GM23248 (cell line): ENCODE measurements around the gene PHKA2. TPM values are rescaled to one million over a fixed set of nuclear protein-coding genes. Genes with fewer than 3 reads are reported as not detected.

ENCODE experiments used
- DNase-seq: peaks from one replicate; pipeline ENCODE4 v3.0.0-alpha.2; 2015
- H2AFZ ChIP-seq: fragments of 200-600 bp; sonication (generic); 2 replicates; pipeline ENCODE4 v1.6.1; 2016; ENCODE audit warnings: antibody characterized with exemption
- H3F3A ChIP-seq: fragments of 200-600 bp; sonication (generic); 2 replicates; pipeline ENCODE4 v1.6.1; 2016; ENCODE audit warnings: mild to moderate bottlenecking, antibody characterized with exemption, mixed run types; ENCODE audit not compliant: insufficient read depth
- H3K27ac ChIP-seq: fragments of 200-600 bp; sonication (generic); 2 replicates; pipeline ENCODE4 v1.5.1; 2016; ENCODE audit warnings: mild to moderate bottlenecking
- H3K27me3 ChIP-seq: fragments of 200-600 bp; sonication (generic); replicated peaks from 2 replicates; pipeline ENCODE4 v1.6.1; 2016; ENCODE audit warnings: mild to moderate bottlenecking; ENCODE audit not compliant: insufficient read depth
- H3K36me3 ChIP-seq: fragments of 200-600 bp; sonication (generic); 2 replicates; pipeline ENCODE4 v1.6.1; 2016; ENCODE audit warnings: low read depth, mild to moderate bottlenecking
- H3K4me1 ChIP-seq: fragments of 200-600 bp; sonication (generic); 2 replicates; pipeline ENCODE4 v1.6.1; 2016; ENCODE audit warnings: mild to moderate bottlenecking; ENCODE audit not compliant: insufficient read depth
- H3K4me2 ChIP-seq: fragments of 200-600 bp; sonication (generic); one replicate; pipeline ENCODE4 v1.6.1; 2016; ENCODE audit warnings: mild to moderate bottlenecking; ENCODE audit not compliant: unreplicated experiment
- H3K4me3 ChIP-seq: fragments of 200-600 bp; sonication (generic); 2 replicates; pipeline ENCODE4 v1.5.1; 2016; ENCODE audit warnings: mild to moderate bottlenecking
- H3K79me2 ChIP-seq: fragments of 200-600 bp; sonication (generic); 2 replicates; pipeline ENCODE4 v1.6.1; 2016; ENCODE audit warnings: mild to moderate bottlenecking; ENCODE audit not compliant: insufficient read depth
- H3K9ac ChIP-seq: fragments of 200-600 bp; sonication (generic); 2 replicates; pipeline ENCODE4 v1.6.1; 2016; ENCODE audit warnings: mild to moderate bottlenecking
- H3K9me2 ChIP-seq: fragments of 200-600 bp; sonication (generic); 2 replicates; pipeline ENCODE4 v1.6.1; 2016; ENCODE audit warnings: mixed run types, mild to moderate bottlenecking, moderate library complexity; ENCODE audit not compliant: insufficient read depth
- H3K9me3 ChIP-seq: fragments of 200-600 bp; sonication (generic); one replicate; pipeline ENCODE4 v1.6.1; 2017; ENCODE audit warnings: low read depth
- H4K20me1 ChIP-seq: fragments of 200-600 bp; sonication (generic); 2 replicates; pipeline ENCODE4 v1.6.0; 2016; ENCODE audit not compliant: insufficient read depth
- EZH2 ChIP-seq: fragments of 200-600 bp; sonication (generic); IDR thresholded peaks from 2 replicates; pipeline ENCODE4 v1.6.1; 2018; ENCODE audit warnings: antibody characterized with exemption, mild to moderate bottlenecking; ENCODE audit not compliant: insufficient read depth, poor library complexity, severe bottlenecking
- EZH2phosphoT487 ChIP-seq: fragments of 200-600 bp; sonication (generic); IDR thresholded peaks from 2 replicates; pipeline ENCODE4 v1.6.1; 2018; ENCODE audit warnings: antibody characterized with exemption, moderate library complexity, mild to moderate bottlenecking, low read depth; ENCODE audit not compliant: insufficient read depth
- WGBS, 2 experiments: methylation state at CpG; one replicate each; pipeline ENCODE4 v1.1.6; 2015 to 2017; ENCODE audit warnings: low lambda C conversion rate in 2 of 2, low coverage in 1 of 2; ENCODE audit errors: missing lambda C conversion rate in 2 of 2; 5-methylcytosine and 5-hydroxymethylcytosine counted together
- in situ Hi-C: fragments of 300-500 bp; cut with MboI; formaldehyde crosslinking; loops from 2 replicates; pipeline ENCODE4 v1.15.0; 2020
- polyA plus RNA-seq: library from polyadenylated mRNA; unstranded; fragments of >200 nt; fragmentation: Nextera tagmentation; extraction: Ambion mirVana; gene quantifications from 2 replicates; pipeline ENCODE4 v1.2.1, GENCODE V29; 2016
- total RNA-seq: library from RNA; depleted of rRNA; stranded (reverse); fragments of >200 nt; shearing (Covaris generic); gene quantifications from 2 replicates; pipeline ENCODE4 v1.2.3, GENCODE V29; 2014

Gene PHKA2
- total and polyA plus RNA-seq, 2 experiments from 2014 or later = 6.8 to 9.9 TPM

DNA sequence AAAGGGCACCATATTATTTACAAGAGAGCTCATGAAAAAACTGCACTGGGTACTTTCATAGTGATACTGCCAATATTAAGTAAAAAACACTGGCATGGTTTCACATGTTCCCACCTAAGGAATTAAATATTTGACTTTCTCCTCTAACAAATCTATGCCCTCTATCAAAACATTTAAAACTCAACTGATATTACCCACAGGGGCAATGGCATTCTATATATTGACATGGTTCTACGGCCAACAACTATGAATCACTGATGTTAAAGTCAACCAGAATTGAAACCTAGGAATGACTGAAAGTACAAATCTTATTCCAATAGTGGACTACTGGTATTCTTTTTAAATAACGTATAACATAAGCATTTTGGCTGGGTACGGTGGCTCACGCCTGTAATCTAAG is 28.2 kb downstream of the PHKA2 start:
- H3K4me1 ChIP-seq = no peaks in the 10 kb centered on the region
- no peak overlapping the region for H3K27ac ChIP-seq
- TF ChIP-seq EZH2phosphoT487 = no peak
- no peak for TF ChIP-seq EZH2
- in situ Hi-C loops = no loop called here
- 50 to 88% methylated on average over 1 to 4 of the region's 4 CpGs for WGBS, 2 experiments
- H3K9ac ChIP-seq = no peak overlapping the region
- no peak overlapping the region for H2AFZ ChIP-seq
- DNase-seq = no peak
- no peaks in the 10 kb centered on the region for H3K36me3 ChIP-seq
- H3K4me3 ChIP-seq = no peak overlapping the region
- H3K9me2 ChIP-seq = no peaks in the 10 kb centered on the region
- H3K27me3 ChIP-seq = no peaks in the 10 kb centered on the region
- H3K9me3 ChIP-seq = no peaks in the 10 kb centered on the region
- H3F3A ChIP-seq = 0 out of 2 replicates have a peak, but pooled peaks cover 2% of the 10 kb centered on the region
- H3K4me2 ChIP-seq = no peak overlapping the region
- no peaks in the 10 kb centered on the region for H4K20me1 ChIP-seq
- peaks cover 17% of the 10 kb centered on the region; the same call in 1 of the 2 replicates for H3K79me2 ChIP-seq

DNA sequence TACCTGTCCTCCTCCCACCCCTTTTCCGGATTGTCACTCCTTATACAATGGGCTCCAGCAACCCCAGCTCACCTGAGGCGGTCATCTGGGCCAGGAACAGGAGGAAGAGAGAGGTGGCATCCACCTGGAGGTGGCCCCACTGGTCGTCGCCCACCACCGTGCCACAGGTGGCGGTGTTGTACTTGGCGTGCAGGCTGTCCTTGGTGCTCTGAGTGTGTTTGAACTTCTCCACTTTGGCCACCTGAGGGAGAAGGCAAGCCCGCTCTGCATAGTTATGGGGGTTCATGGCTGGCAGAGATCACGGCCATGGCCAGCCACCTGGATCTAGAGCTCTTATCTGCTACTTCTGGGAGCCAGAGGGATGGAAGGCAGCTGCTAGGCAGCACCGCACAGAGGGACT is 32.9 kb downstream of the PHKA2 start:
- WGBS, 2 experiments = 97% methylated on average over 10 of the region's 10 CpGs
- Histone ChIP-seq H3K79me2 (no peaks in the 10 kb centered on the region), H3K27me3 (no peaks in the 10 kb centered on the region), H4K20me1 (no peaks in the 10 kb centered on the region), H3K9me3 (no peaks in the 10 kb centered on the region), H3K9me2 (no peaks in the 10 kb centered on the region), H3K4me3 (no peak overlapping the region), H3K4me1 (no peaks in the 10 kb centered on the region), H2AFZ (no peak overlapping the region), H3K9ac (no peak overlapping the region), H3K36me3 (no peaks in the 10 kb centered on the region), H3F3A (no peaks in the 10 kb centered on the region), H3K27ac (no peak overlapping the region), H3K4me2 (no peak overlapping the region)
- no peak for DNase-seq
- no peak for TF ChIP-seq EZH2
- TF ChIP-seq EZH2phosphoT487 = no peak
- in situ Hi-C loops = no loop called here

DNA sequence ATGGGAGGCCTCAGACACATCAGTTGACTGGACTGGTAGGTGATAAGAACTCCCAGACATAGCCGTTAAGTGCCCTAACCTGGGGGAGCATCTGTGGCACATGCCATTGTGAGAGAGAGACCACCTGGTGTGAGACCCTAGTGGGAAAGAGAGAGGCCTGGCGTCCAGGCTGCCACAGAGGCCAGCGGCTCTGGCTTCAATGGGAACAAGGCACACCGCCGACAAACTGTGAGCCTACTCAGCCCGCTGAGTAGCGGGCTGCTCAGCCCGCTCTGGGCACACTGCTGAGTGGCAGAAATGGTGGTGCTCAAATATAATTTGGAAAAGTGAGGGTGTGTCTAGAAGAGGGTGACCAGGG is 34.0 kb downstream of the PHKA2 start:
- 87 to 90% methylated on average over 7 to 8 of the region's 8 CpGs for WGBS, 2 experiments
- in situ Hi-C loops = no loop called here
- no peaks in the 10 kb centered on the region for H3K9me3 ChIP-seq

DNA sequence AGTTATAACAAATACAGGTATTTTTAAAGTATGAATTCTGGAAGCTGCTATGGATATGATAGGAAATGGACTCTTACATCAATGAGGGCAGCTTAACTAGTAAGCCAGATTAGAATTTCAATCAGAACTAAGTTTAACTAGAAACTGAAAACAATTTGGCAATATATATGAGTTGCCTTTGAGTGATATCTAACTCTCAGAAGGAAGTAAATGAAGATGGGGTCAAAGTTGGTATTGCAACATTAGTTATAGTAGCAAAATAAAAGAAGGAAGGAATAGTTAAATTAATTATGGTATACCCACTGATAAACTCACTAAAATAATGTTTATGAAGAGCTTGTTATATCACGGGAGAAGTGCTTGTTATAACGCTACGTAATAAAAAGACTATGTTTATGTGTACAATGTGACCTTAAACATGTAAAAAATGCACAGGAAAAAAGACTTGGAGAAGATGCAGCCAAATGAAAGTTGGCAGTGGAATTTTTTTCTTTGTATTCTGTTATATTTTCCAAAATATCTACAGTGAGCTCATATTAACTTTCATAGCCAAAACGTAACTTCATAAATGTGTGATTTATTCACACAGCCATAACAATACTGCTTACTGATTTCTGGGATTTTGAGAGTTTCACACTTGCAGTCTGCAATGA is 34.5 kb downstream of the PHKA2 start:
- Histone ChIP-seq H3K27me3 (no peaks in the 10 kb centered on the region), H3F3A (no peaks in the 10 kb centered on the region), H3K4me3 (no peak overlapping the region), H4K20me1 (no peaks in the 10 kb centered on the region), H3K9me2 (no peaks in the 10 kb centered on the region), H3K27ac (no peak overlapping the region), H2AFZ (no peak overlapping the region), H3K4me1 (no peaks in the 10 kb centered on the region), H3K9me3 (no peaks in the 10 kb centered on the region), H3K36me3 (no peaks in the 10 kb centered on the region), H3K9ac (no peak overlapping the region), H3K4me2 (no peak overlapping the region), H3K79me2 (no peaks in the 10 kb centered on the region)
- in situ Hi-C loops = no loop called here
- no peak for DNase-seq
- TF ChIP-seq EZH2 (no peak), EZH2phosphoT487 (no peak)
- WGBS, 2 experiments = 92 to 97% methylated on average over 4 of the region's 4 CpGs

More for the DNA sequence above, 34.0 kb downstream of the PHKA2 start:
- no peak for DNase-seq
- Histone ChIP-seq H3K9me2 (no peaks in the 10 kb centered on the region), H3F3A (no peaks in the 10 kb centered on the region), H3K27me3 (no peaks in the 10 kb centered on the region), H3K79me2 (no peaks in the 10 kb centered on the region), H3K36me3 (no peaks in the 10 kb centered on the region), H3K27ac (no peak overlapping the region), H3K4me2 (no peak overlapping the region), H2AFZ (no peak overlapping the region), H4K20me1 (no peaks in the 10 kb centered on the region), H3K4me3 (no peak overlapping the region), H3K9ac (no peak overlapping the region), H3K4me1 (no peaks in the 10 kb centered on the region)
- TF ChIP-seq EZH2phosphoT487 (no peak), EZH2 (no peak)
